ENCODE results near the gene NUP210L.

DNA sequence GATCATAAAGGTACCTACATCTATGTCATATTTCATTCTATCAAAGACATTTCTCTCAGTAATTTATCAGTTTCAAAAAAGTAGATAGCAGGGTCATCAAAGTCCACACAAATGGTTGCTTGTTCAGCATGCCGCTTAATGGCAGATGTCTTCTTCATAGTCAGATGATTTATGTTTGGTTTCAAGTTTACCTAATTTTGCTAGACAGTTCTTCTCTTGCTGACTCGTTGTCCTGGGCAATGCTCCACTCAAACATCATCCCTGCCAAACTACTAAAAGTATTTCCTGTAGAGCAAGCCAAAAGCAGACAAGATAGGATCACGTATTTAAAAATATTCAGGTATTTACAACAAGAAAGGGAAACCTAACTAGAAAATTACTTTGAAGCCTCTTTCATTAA is 13.6 kb downstream of the NUP210L start:
- TF ChIP-seq, protein P1, sequence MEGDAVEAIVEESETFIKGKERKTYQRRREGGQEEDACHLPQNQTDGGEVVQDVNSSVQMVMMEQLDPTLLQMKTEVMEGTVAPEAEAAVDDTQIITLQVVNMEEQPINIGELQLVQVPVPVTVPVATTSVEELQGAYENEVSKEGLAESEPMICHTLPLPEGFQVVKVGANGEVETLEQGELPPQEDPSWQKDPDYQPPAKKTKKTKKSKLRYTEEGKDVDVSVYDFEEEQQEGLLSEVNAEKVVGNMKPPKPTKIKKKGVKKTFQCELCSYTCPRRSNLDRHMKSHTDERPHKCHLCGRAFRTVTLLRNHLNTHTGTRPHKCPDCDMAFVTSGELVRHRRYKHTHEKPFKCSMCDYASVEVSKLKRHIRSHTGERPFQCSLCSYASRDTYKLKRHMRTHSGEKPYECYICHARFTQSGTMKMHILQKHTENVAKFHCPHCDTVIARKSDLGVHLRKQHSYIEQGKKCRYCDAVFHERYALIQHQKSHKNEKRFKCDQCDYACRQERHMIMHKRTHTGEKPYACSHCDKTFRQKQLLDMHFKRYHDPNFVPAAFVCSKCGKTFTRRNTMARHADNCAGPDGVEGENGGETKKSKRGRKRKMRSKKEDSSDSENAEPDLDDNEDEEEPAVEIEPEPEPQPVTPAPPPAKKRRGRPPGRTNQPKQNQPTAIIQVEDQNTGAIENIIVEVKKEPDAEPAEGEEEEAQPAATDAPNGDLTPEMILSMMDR (conservative IDR thresholded peaks at IDR 0.05; ENCODE audit: low read length): no peak
- TF ChIP-seq EZH2phosphoT487 (IDR thresholded peaks at IDR 0.05; ENCODE audit: borderline replicate concordance, low read depth, low read length): no peak
